H9 (cell line): ENCODE data around the gene MGAT5B. TPM values are rescaled to one million over a fixed set of nuclear protein-coding genes. Genes with fewer than 3 reads are reported as not detected.

ENCODE experiments used
- DNase-seq: peaks from one replicate; pipeline ENCODE4 v3.0.0-alpha.2; 2017
- H2AFZ ChIP-seq: one replicate; pipeline ENCODE4 v1.6.1; 2013; ENCODE audit warnings: mild to moderate bottlenecking, low read length, control low read depth, moderate library complexity
- H2AK5ac ChIP-seq: 2 replicates; pipeline ENCODE4 v1.6.1; 2013; ENCODE audit warnings: low read length, control low read depth, mixed read lengths; ENCODE audit not compliant: insufficient read length
- H2BK120ac ChIP-seq: one replicate; pipeline ENCODE4 v1.6.1; 2013; ENCODE audit warnings: low read depth, mild to moderate bottlenecking, low read length, control low read depth, inconsistent platforms; ENCODE audit not compliant: poor library complexity, severe bottlenecking
- H2BK12ac ChIP-seq: 2 replicates; pipeline ENCODE4 v1.6.1; 2013; ENCODE audit warnings: low read length, control low read depth, mixed read lengths, low read depth; ENCODE audit not compliant: insufficient read length
- H2BK15ac ChIP-seq: 2 replicates; pipeline ENCODE4 v1.6.1; 2013; ENCODE audit warnings: low read depth, low read length, control low read depth
- H2BK20ac ChIP-seq: one replicate; pipeline ENCODE4 v1.6.1; 2013; ENCODE audit warnings: low read depth, mild to moderate bottlenecking, low read length, control low read depth, inconsistent platforms; ENCODE audit not compliant: poor library complexity, severe bottlenecking
- H2BK5ac ChIP-seq: 2 replicates; pipeline ENCODE4 v1.6.1; 2013; ENCODE audit warnings: low read length, control low read depth, mixed read lengths; ENCODE audit not compliant: insufficient read length
- H3K14ac ChIP-seq: 2 replicates; pipeline ENCODE4 v1.6.1; 2013; ENCODE audit warnings: low read length, control low read depth; ENCODE audit not compliant: insufficient read depth
- H3K18ac ChIP-seq: 2 replicates; pipeline ENCODE4 v1.6.1; 2013; ENCODE audit warnings: low read depth, mild to moderate bottlenecking, mixed read lengths, low read length, control low read depth; ENCODE audit not compliant: insufficient read length
- H3K23ac ChIP-seq: 2 replicates; pipeline ENCODE4 v1.6.1; 2013; ENCODE audit warnings: low read length, control low read depth, mixed read lengths, low read depth; ENCODE audit not compliant: insufficient read length
- H3K23me2 ChIP-seq: 2 replicates; pipeline ENCODE4 v1.6.1; 2013; ENCODE audit warnings: low read depth, mild to moderate bottlenecking, mixed read lengths, low read length, control low read depth; ENCODE audit not compliant: insufficient read length, poor library complexity, severe bottlenecking
- H3K27ac ChIP-seq: 2 replicates; pipeline ENCODE4 v1.5.1; 2013; ENCODE audit warnings: low read length, control low read depth, mixed read lengths, low read depth; ENCODE audit not compliant: insufficient read length
- H3K27me3 ChIP-seq: 2 replicates; pipeline ENCODE4 v1.6.1; 2013; ENCODE audit warnings: low read length, control low read depth, inconsistent platforms; ENCODE audit not compliant: insufficient read depth
- H3K4ac ChIP-seq: 2 replicates; pipeline ENCODE4 v1.6.1; 2013; ENCODE audit warnings: low read depth, mild to moderate bottlenecking, control low read depth, inconsistent platforms, low read length, moderate library complexity
- H3K4me1 ChIP-seq: 2 replicates; pipeline ENCODE4 v1.6.1; 2013; ENCODE audit warnings: low read length, control low read depth, inconsistent platforms; ENCODE audit not compliant: insufficient read depth
- H3K4me2 ChIP-seq: 2 replicates; pipeline ENCODE4 v1.6.1; 2013; ENCODE audit warnings: low read length, control low read depth, mixed read lengths; ENCODE audit not compliant: insufficient read length, insufficient read depth
- H3K56ac ChIP-seq: 2 replicates; pipeline ENCODE4 v1.6.1; 2013; ENCODE audit warnings: low read depth, mild to moderate bottlenecking, mixed read lengths, low read length, control low read depth; ENCODE audit not compliant: insufficient read length
- H3K79me1 ChIP-seq: 2 replicates; pipeline ENCODE4 v1.6.1; 2013; ENCODE audit warnings: low read depth, mild to moderate bottlenecking, moderate library complexity, low read length, control low read depth, inconsistent platforms; ENCODE audit not compliant: insufficient read depth, poor library complexity, severe bottlenecking
- H3K79me2 ChIP-seq: 2 replicates; pipeline ENCODE4 v1.6.1; 2013; ENCODE audit warnings: low read length, control low read depth, inconsistent platforms; ENCODE audit not compliant: insufficient read depth
- H3K9ac ChIP-seq: 2 replicates; pipeline ENCODE4 v1.6.1; 2013; ENCODE audit warnings: low read length, control low read depth, mixed read lengths; ENCODE audit not compliant: insufficient read length; ENCODE audit errors: extremely low read depth
- H3K9me3 ChIP-seq: one replicate; pipeline ENCODE4 v1.6.1; 2013; ENCODE audit warnings: low read depth, low read length, inconsistent platforms; ENCODE audit not compliant: control insufficient read depth
- H3T11ph ChIP-seq: one replicate; pipeline ENCODE4 v1.6.1; 2013; ENCODE audit warnings: mild to moderate bottlenecking, low read length, control low read depth, inconsistent platforms
- H4K20me1 ChIP-seq: one replicate; pipeline ENCODE4 v1.6.1; 2013; ENCODE audit not compliant: control insufficient read depth, insufficient read length, insufficient read depth
- H4K5ac ChIP-seq: 2 replicates; pipeline ENCODE4 v1.6.1; 2013; ENCODE audit warnings: low read depth, mild to moderate bottlenecking, mixed read lengths, low read length, control low read depth; ENCODE audit not compliant: insufficient read length
- H4K8ac ChIP-seq: replicated peaks from 2 replicates; pipeline ENCODE4 v1.6.1; 2013; ENCODE audit warnings: low read length, control low read depth, mixed read lengths, low read depth; ENCODE audit not compliant: insufficient read length
- H4K91ac ChIP-seq: 2 replicates; pipeline ENCODE4 v1.6.1; 2013; ENCODE audit warnings: low read depth, mild to moderate bottlenecking, moderate library complexity, mixed read lengths, low read length, control low read depth; ENCODE audit not compliant: insufficient read length
- H3K27ac Mint-ChIP-seq, 3 experiments: 2 replicates in 2 of 3; 3 replicates in 1 of 3; pipeline ENCODE4 v1.8.0; 2020 to 2021; ENCODE audit warnings: mixed read lengths in 3 of 3, mild to moderate bottlenecking in 1 of 3, moderate library complexity in 1 of 3
- H3K27me3 Mint-ChIP-seq: 2 replicates; pipeline ENCODE4 v1.8.0; 2021; ENCODE audit warnings: low read depth, mild to moderate bottlenecking, moderate library complexity, mixed read lengths
- H3K36me3 Mint-ChIP-seq, 3 experiments: 2 replicates in 2 of 3; 3 replicates in 1 of 3; pipeline ENCODE4 v1.8.0; 2020 to 2021; ENCODE audit warnings: low read depth in 3 of 3, mixed read lengths in 3 of 3; ENCODE audit not compliant: insufficient read depth in 1 of 3
- H3K4me1 Mint-ChIP-seq, 2 experiments: 2 replicates each; pipeline ENCODE4 v1.8.0; 2020; ENCODE audit warnings: mixed read lengths in 2 of 2
- H3K4me3 Mint-ChIP-seq, 2 experiments: 2 replicates in 1 of 2; 3 replicates in 1 of 2; pipeline ENCODE4 v1.8.0; 2020 to 2021; ENCODE audit warnings: mild to moderate bottlenecking in 2 of 2, mixed read lengths in 2 of 2, moderate library complexity in 1 of 2
- H3K9me3 Mint-ChIP-seq, 2 experiments: 2 replicates in 1 of 2; 3 replicates in 1 of 2; pipeline ENCODE4 v1.8.0; 2020; ENCODE audit warnings: mild to moderate bottlenecking in 2 of 2, mixed read lengths in 2 of 2, moderate library complexity in 1 of 2
- CTCF ChIP-seq: fragments of 200-600 bp; sonication (generic); conservative IDR thresholded peaks from 3 replicates; pipeline ENCODE4 v1.8.0; 2021; ENCODE audit warnings: antibody characterized with exemption, mild to moderate bottlenecking
- WGBS: extraction: QIAGEN DNeasy Blood & Tissue Kit; methylation state at CpG from one replicate; pipeline ENCODE4 v1.1.7; 2013; ENCODE audit warnings: missing lambda C conversion rate, low lambda C conversion rate, mixed read lengths; ENCODE audit not compliant: insufficient read length; ENCODE audit errors: extremely low coverage; 5-methylcytosine and 5-hydroxymethylcytosine counted together
- total RNA-seq: library from RNA; stranded (reverse); gene quantifications from 2 replicates; pipeline ENCODE4 v1.2.1, GENCODE V29; 2021

MGAT5B gene
- total RNA-seq, 1 experiment from 2014 or later, result 4.9 TPM

GRCh38 chr17:76926237-76926866 is 58.1 kb downstream of the MGAT5B start:
- Histone ChIP-seq H3T11ph (no peak overlapping the region), H4K8ac (no peak overlapping the region), H3K79me1 (no peaks in the 10 kb centered on the region), H3K4me2 (no peak overlapping the region), H2BK5ac (no peak overlapping the region), H2AFZ (no peak overlapping the region), H3K9me3 (no peaks in the 10 kb centered on the region), H2BK20ac (no peak overlapping the region), H3K14ac (no peak overlapping the region; the same call in 1 of the 2 replicates), H3K79me2 (no peaks in the 10 kb centered on the region), H4K20me1 (no peaks in the 10 kb centered on the region), H3K27me3 (no peaks in the 10 kb centered on the region), H2BK120ac (no peak overlapping the region), H3K18ac (no peak overlapping the region), H3K23ac (no peak overlapping the region), H2BK15ac (no peak overlapping the region), H3K4ac (no peak overlapping the region), H3K9ac (no peak overlapping the region), H2AK5ac (no peak overlapping the region), H3K23me2 (no peaks in the 10 kb centered on the region), H2BK12ac (no peak overlapping the region), H3K56ac (no peak overlapping the region), H4K91ac (no peak overlapping the region), H3K4me1 (no peaks in the 10 kb centered on the region), H3K27ac (no peak overlapping the region), H4K5ac (no peak overlapping the region)
- Mint-ChIP-seq H3K9me3 (peaks cover 0 to 3% of the 10 kb centered on the region in 2 experiments; a peak in 2 of 5 replicates), H3K4me3 (no peak overlapping the region), H3K36me3 (peaks cover 0 to 5% (median 2%) of the 10 kb centered on the region in 3 experiments; a peak in 3 of 7 replicates), H3K4me1 (peaks cover 8 to 16% of the 10 kb centered on the region in 2 experiments), H3K27me3 (no peaks in the 10 kb centered on the region), H3K27ac (no peak overlapping the region; a peak in 1 of 7 replicates)
- WGBS, result no CpG with 5 or more reads among the region's 17 CpGs
- no peak for DNase-seq
- TF ChIP-seq CTCF, result no peak
